IPS DF 4.7 (cell line): ENCODE data around the gene OPA1.

Source experiments
- DNase-seq: peaks from one replicate; pipeline ENCODE4 v3.0.0-alpha.2; 2013; ENCODE audit warnings: low spot score; ENCODE audit errors: extremely low read depth

OPA1 gene

DNA sequence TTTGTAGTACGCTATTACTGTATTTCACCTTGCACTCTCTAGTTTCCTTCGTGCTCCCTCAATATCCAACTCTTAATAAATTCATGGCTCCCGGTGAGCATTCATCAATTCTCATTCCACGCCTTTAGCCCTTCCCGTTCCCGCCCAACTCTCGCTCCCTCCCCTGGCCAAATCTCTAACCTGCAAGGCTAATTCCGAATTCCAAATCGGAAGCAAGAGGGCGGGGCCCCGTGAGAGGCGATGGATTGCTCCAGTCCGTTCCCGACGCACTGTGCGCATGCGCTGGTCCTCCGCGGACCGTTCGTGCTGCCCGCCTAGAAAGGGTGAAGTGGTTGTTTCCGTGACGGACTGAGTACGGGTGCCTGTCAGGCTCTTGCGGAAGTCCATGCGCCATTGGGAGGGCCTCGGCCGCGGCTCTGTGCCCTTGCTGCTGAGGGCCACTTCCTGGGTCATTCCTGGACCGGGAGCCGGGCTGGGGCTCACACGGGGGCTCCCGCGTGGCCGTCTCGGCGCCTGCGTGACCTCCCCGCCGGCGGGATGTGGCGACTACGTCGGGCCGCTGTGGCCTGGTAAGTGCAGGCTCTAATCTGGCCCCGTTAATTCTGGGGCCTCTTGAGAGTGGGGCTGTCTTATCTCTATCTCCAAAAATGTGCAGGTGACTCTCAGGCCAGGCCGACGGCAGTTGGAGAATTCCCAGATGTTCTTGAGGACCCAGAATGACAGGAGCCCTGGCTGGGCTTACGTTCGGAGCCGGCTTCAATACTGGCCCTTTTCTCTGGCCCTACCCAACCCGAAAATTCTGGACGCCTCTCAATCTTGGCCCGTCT lies at the start of gene OPA1:
Gene OPA1 (plus strand): TSS at position 368 of the 827 bp plus-strand sequence. CDS start 170 bp downstream, at position 538.
- peak; percentile 97 for DNase-seq

- no peak for DNase-seq
Observed at GRCh38 chr3:193544289-193544688, 48.7 kb upstream of the OPA1 start.

- DNase-seq: no peak
Observed at GRCh38 chr3:193545304-193545703, 47.7 kb upstream of the OPA1 start.

- DNase-seq: no peak
Observed at GRCh38 chr3:193546129-193546528, 46.9 kb upstream of the OPA1 start.

- DNase-seq: no peak
Observed at GRCh38 chr3:193548406-193548805, 44.6 kb upstream of the OPA1 start.

GRCh38 chr3:193552923-193553322 lies 40.1 kb upstream of the OPA1 start:
- no peak for DNase-seq

GRCh38 chr3:193553586-193553985 lies 39.4 kb upstream of the OPA1 start:
- no peak for DNase-seq

DNA sequence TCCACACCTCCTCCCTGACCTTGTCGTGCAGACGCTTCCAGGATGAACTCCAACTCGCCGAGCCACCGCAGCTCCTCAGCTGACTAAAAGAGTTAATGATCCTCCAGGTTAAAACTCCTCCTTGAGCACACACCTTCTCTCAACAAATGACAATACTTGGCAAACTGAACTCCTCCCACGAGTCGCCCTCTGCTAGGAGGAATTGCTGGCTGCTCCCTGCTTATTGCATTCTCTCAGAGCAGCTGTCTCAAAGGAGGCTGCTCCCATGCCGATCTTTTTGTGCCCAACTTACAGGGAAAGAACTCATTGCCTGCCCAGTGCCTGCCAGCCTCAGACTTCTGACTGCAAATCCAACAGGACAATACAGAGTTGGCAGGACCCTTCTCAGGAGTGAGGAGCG lies 38.2 kb upstream of the OPA1 start, which contains the start of gene ATP13A4:
Gene ATP13A4 (minus strand): TSS at position 85 of the 400 bp plus-strand sequence. CDS start 96 bp downstream, outside the sequence.
- DNase-seq: no peak

DNA sequence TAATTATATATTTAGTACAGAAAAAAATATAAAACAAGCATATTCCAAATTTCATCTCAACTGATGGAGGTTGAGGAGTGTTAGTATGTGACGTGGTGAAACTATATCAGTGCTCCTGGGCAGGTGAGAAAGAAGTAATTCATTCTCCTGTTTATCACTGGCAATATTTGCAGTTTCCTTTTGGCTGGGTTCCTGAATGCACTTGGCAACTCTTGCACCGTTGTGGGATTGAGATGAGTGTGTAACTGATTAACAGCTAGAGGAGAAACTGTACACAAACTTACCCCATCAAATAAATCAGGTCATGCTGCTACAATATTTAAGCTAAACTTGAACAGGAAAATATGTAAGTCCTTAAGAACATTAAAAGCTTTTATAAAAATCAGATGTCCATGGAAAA lies 36.2 kb upstream of the OPA1 start:
- no peak for DNase-seq

DNA sequence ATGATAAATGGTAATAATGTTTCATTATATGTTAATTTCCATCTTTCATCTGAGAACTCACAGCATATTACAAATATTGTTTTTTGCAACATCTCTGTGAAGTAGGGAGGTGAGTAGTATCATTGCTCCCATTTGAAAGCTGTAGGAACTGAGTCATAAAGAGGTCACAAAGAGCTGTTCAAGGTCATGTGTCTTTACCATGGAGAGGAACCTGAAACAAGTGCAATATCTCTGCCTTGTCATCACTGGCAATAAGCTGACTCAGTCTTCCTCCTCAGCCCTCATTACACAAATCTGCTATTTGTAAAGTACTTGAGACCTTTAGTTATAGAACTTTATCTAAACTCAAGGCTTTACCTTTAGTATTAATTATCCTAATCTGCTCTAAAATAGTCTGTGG lies 33.9 kb upstream of the OPA1 start:
- DNase-seq: no peak

- no peak for DNase-seq
Observed at GRCh38 chr3:193560091-193560490, 32.9 kb upstream of the OPA1 start.

GRCh38 chr3:193560870-193561269 lies 32.1 kb upstream of the OPA1 start:
- no peak for DNase-seq

DNA sequence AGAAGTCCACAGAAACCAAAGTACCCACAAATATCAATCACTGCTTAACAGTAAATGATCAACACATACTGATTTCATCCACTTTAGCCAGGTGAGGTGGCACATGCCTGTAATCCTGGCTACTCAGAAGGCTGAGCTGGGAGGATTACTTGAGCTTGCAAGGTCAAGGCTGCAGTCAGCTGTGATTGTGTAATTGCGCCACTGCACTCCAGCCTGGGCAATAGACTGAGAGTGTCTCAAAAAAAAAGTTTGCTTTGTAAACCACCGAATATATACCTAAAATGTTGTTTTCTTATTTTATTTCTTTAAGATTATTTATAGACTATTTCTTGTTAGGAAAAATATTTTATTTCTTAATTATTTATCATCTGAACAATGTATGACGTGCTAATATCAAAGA lies 29.6 kb upstream of the OPA1 start:
- DNase-seq: no peak

- no peak for DNase-seq
Observed at GRCh38 chr3:193564012-193564411, 29.0 kb upstream of the OPA1 start.

- no peak for DNase-seq
Observed at GRCh38 chr3:193569119-193569518, 23.9 kb upstream of the OPA1 start.

GRCh38 chr3:193572426-193572908 lies 20.5 kb upstream of the OPA1 start:
- DNase-seq: no peak

DNA sequence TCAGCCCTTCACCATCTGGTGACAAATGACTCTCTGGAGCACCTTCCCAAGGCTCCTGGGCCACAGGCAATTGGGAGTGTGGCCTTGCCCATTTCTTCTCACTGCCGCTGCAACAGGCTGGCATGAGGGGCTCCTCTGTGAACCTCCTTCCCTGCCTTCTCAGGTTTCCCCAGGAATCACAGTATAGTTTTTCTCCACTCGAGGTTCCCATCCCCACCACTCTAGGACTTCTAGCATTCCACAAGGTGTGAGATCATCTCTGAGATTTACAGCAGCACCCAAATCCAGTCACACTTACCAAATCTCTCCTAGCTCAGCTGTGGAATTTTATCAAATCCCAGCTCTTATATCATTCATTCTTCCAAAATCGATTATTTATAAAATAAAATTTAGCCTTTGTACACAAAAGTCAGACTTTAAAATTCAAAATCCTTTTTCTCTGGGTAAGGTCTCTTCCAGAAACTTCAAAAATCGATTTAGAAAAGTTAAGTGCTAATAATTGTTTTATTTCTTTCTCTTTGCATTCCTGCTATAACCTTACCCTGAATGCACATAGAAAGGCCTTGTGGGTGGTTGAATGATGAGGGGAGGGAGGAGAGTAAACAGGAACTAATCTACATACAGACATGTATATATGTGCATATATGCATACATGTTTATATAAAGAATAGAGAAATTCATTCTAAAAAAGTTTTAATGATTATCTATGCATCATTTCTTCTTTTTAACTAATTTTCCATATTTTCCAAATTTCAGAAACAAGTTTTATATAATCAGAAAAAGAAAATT lies 19.4 kb upstream of the OPA1 start:
- no peak for DNase-seq

GRCh38 chr3:193574488-193575070 lies 18.4 kb upstream of the OPA1 start:
- DNase-seq: no peak

GRCh38 chr3:193585530-193585929 lies 7.5 kb upstream of the OPA1 start:
- DNase-seq: no peak

DNA sequence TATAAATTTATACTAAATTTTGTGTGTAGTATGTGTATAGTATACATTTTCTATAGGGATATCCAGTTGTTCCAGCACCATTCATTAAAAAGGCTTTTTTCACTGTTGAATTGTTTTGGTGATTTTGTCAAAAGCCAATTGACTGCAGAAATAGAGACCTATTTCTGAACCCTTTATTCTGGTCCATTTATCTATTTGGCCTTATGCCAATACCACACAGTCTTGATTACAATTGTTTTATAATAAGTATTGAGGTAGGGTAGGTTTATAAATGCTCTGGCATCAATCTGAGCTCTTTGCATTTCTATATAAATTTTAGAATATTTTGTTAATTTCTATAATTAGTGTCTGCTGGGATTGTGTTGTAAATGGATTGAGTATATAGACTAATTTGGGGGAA lies 6.5 kb upstream of the OPA1 start:
- no peak for DNase-seq

DNA sequence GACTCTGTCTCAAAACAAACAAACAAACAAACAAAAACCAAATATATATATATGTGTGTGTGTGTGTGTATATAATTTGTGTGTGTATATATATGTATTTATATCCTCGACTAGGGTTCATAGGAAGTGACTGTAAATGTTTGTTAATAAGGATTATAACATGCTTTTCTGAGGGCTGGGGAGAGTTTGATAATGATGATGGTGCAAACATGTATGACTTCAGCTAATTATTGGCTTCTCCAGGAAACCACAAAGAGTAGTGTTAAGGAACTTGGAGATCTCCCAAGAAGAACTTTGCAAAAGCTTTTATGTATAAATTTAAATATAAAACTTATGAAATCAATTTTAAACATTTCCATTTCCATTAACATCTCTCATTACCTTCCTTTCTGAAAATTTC lies 3.9 kb upstream of the OPA1 start:
- no peak for DNase-seq

DNA sequence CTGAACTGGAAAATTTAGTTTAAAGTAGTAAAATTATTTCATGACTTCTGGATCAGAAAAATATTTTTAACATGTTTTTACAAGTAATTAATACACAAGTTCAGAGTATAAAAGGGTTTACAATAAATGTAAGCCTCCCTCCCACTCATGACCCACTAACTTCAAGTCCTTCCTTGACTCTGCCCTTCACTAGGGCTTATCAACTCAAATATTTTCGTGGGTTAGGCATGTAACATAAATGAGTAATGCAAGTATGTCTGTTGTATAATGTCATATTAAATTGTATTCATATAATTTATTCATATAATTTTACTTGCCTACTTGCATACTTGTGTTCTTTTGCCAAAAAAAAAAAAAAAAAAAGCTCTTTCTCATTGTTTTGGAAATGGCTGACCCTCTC lies 3.4 kb upstream of the OPA1 start:
- DNase-seq: no peak
